Activated B cell treated with CpG ODN at 0.5 μM for 24 hours (primary cell): ENCODE measurements around the gene SMG6. TPM values are rescaled to one million over a fixed set of nuclear protein-coding genes. Genes with fewer than 3 reads are reported as not detected.
A peak's percentile ranks its signal among the peaks of the same experiment; 100 is the strongest.

Experiments used
- ATAC-seq: fragments of 200-7000 bp; cut with Tn5 transposase; one replicate; pipeline ENCODE4 v1.10.0; 2021; ENCODE audit warnings: low read depth, mild to moderate bottlenecking, moderate library complexity
- CTCF ChIA-PET: fragments of 350-600 bp; sonication (Branson Sonifier 250); formaldehyde crosslinking; loops from one replicate; lab custom pipeline; 2021; ENCODE audit warnings: antibody characterized with exemption; lab: Charles Lee
- POLR2A ChIA-PET: fragments of 350-600 bp; sonication (Branson Sonifier 250); formaldehyde crosslinking; loops from one replicate; lab custom pipeline; 2021; ENCODE audit warnings: antibody characterized with exemption; lab: Charles Lee
- DNase-seq: peaks from one replicate; pipeline ENCODE4 v3.0.0; 2022
- H3K27ac Mint-ChIP-seq: one replicate; pipeline ENCODE4 v1.8.0; 2020; ENCODE audit warnings: mixed read lengths
- H3K27me3 Mint-ChIP-seq: one replicate; pipeline ENCODE4 v1.8.0; 2021; ENCODE audit warnings: mixed read lengths
- H3K36me3 Mint-ChIP-seq: one replicate; pipeline ENCODE4 v1.8.0; 2021; ENCODE audit warnings: low read depth, mixed read lengths
- H3K4me1 Mint-ChIP-seq: one replicate; pipeline ENCODE4 v1.8.0; 2021; ENCODE audit warnings: mixed read lengths
- H3K4me3 Mint-ChIP-seq: one replicate; pipeline ENCODE4 v1.8.0; 2020; ENCODE audit warnings: mild to moderate bottlenecking, mixed read lengths
- H3K9me3 Mint-ChIP-seq: one replicate; pipeline ENCODE4 v1.8.0; 2020; ENCODE audit warnings: mixed read lengths
- CTCF ChIP-seq: fragments of 200-600 bp; IDR thresholded peaks from one replicate; pipeline ENCODE4 v1.8.0; 2022; ENCODE audit warnings: antibody characterized with exemption, mild to moderate bottlenecking
- intact Hi-C: fragments of 100-400 bp; cut with micrococcal nuclease; formaldehyde crosslinking; loops from one replicate; pipeline ENCODE4 v1.15.1; 2024
- total RNA-seq: library from RNA; stranded (reverse); gene quantifications from 2 replicates; pipeline ENCODE4 v1.2.3, GENCODE V29; 2022

SMG6 gene
- total RNA-seq, 1 donor from 2014 or later, result 30.5 TPM

- Mint-ChIP-seq H3K27ac (no peak overlapping the region), H3K4me1 (peaks cover 26% of the 10 kb centered on the region), H3K27me3 (no peaks in the 10 kb centered on the region), H3K4me3 (no peak overlapping the region), H3K36me3 (peaks cover 54% of the 10 kb centered on the region), H3K9me3 (no peaks in the 10 kb centered on the region)
- CTCF ChIA-PET, result interaction anchor here (0.6 kb wide), 1 partner anchor 461 kb away, joined by 3 read pairs; no protein-coding TSS in a partner anchor
- intact Hi-C loops, result loop anchor here (10.0 kb wide), 1 partner anchor 390 kb away; the partner anchor contains the start of genes RILP and SCARF1
- POLR2A ChIA-PET, result no interaction called here
- no peak for TF ChIP-seq CTCF
- no peak for DNase-seq
- ATAC-seq, result no peak
These were observed 268.6 kb downstream of the SMG6 start for GRCh38 chr17:2034806-2035540.

- intact Hi-C loops, result loop anchor here (10.0 kb wide), 1 partner anchor 389 kb away; the partner anchor contains the start of genes RILP and SCARF1
- H3K4me1 Mint-ChIP-seq, result peaks cover 32% of the 10 kb centered on the region
- DNase-seq (no peak), ATAC-seq (no peak)
- H3K9me3 Mint-ChIP-seq, result no peaks in the 10 kb centered on the region
- H3K27me3 Mint-ChIP-seq, result no peaks in the 10 kb centered on the region
- H3K36me3 Mint-ChIP-seq, result peaks cover 52% of the 10 kb centered on the region
- TF ChIP-seq CTCF, result no peak
- ChIA-PET CTCF (interaction anchor here (0.6 kb wide), 1 partner anchor 460 kb away, joined by 3 read pairs; no protein-coding TSS in a partner anchor), POLR2A (interaction anchor here (0.6 kb wide), 1 partner anchor 14 kb away, joined by 3 read pairs; no protein-coding TSS in a partner anchor)
- no peak overlapping the region for H3K4me3 Mint-ChIP-seq
- no peak overlapping the region for H3K27ac Mint-ChIP-seq
These were observed 269.4 kb downstream of the SMG6 start for GRCh38 chr17:2034157-2034556.

- CTCF ChIA-PET, result no interaction called here
- H3K27me3 Mint-ChIP-seq, result peaks cover 7% of the 10 kb centered on the region
- DNase-seq (no peak), ATAC-seq (no peak)
- intact Hi-C loops, result loop anchor here (10.0 kb wide), 1 partner anchor 388 kb away; the partner anchor contains the start of genes RILP and SCARF1
- no peak for TF ChIP-seq CTCF
- H3K4me3 Mint-ChIP-seq, result no peak overlapping the region
- H3K9me3 Mint-ChIP-seq, result no peaks in the 10 kb centered on the region
- peaks cover 46% of the 10 kb centered on the region for H3K36me3 Mint-ChIP-seq
- POLR2A ChIA-PET, result interaction anchor here (1.0 kb wide), 1 partner anchor 8 kb away, joined by 3 read pairs; the partner anchor contains the start of gene OVCA2
- H3K4me1 Mint-ChIP-seq, result peaks cover 32% of the 10 kb centered on the region
- no peak overlapping the region for H3K27ac Mint-ChIP-seq
These were observed 270.4 kb downstream of the SMG6 start for GRCh38 chr17:2033153-2033552.

GRCh38 chr17:2030779-2031163, 272.8 kb downstream of the SMG6 start:
- TF ChIP-seq CTCF, result peak; percentile 42
- ChIA-PET CTCF (interaction anchor here (1.0 to 1.3 kb wide), 2 partner anchors 24 to 214 kb away, joined by 3 read pairs; partner anchors contain the start of gene HIC1), POLR2A (interaction anchor here (0.6 to 1.3 kb wide), 3 partner anchors 20 to 758 kb away, joined by 3 to 5 read pairs (median 4); partner anchors contain the start of gene HIC1)
- H3K4me3 Mint-ChIP-seq, result peak overlapping the region; percentile 96
- no peaks in the 10 kb centered on the region for H3K9me3 Mint-ChIP-seq
- peak; percentile 6 for ATAC-seq
- peaks cover 37% of the 10 kb centered on the region for H3K4me1 Mint-ChIP-seq
- peak; percentile 35 for DNase-seq
- intact Hi-C loops, result loop anchor here (1.0 to 10.0 kb wide), 4 partner anchors 11 to 386 kb away; partner anchors contain the start of genes MNT, RILP and SCARF1
- H3K27ac Mint-ChIP-seq, result peak overlapping the region; percentile 83
- peaks cover 23% of the 10 kb centered on the region for H3K36me3 Mint-ChIP-seq
- peaks cover 22% of the 10 kb centered on the region for H3K27me3 Mint-ChIP-seq
